Measurements from ENCODE around the gene BNIP1. TPM values are rescaled to one million over a fixed set of nuclear protein-coding genes. Genes with fewer than 3 reads are reported as not detected.

The BNIP1 gene
- total and polyA plus RNA-seq, 4 donors: 7.6 to 9.1 (median 8.5) TPM

DNA sequence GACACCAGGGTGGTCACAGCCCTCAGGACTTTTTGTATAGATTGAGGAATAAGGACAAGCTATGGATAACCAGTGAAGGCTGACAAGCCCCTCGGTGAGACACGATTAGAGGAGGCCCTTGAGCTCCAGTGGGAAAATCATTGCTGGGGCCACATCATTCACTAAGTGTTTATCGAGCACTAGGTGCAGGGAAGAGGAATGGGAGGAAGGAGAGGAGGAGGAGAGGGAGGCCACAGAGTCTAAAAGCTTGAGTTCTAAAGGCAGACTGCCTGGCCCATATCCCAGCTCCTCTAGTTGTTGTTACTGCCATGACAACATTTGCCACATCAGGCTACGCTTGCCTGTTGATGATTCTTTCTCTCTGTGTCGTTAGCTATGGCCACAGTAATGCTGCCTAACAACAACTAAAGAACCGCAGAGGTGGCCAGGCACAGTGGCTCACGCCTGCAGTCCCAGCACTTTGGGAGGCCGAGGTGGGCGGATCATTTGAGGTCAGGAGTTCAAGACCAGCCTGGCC lies 53.1 kb downstream of the BNIP1 start:
- ATAC-seq (ENCODE audit: low FRiP score): no peak
- DNase-seq: no peak
- no peaks in the 10 kb centered on the region for H3K4me1 ChIP-seq (ENCODE audit: control insufficient read depth in 1 of 2, insufficient read depth in 2 of 2, low read length in 2 of 2)
- no peaks in the 10 kb centered on the region for H3K36me3 ChIP-seq (ENCODE audit: control insufficient read depth in 1 of 2, insufficient read depth in 2 of 2, low read length in 1 of 2)
- H3K9me3 ChIP-seq (ENCODE audit: control insufficient read depth, low read length): peaks cover 8% of the 10 kb centered on the region
- 84 to 85% methylated on average over 9 of the region's 9 CpGs for WGBS, 2 donors
- no peak overlapping the region for H3K4me3 ChIP-seq (ENCODE audit: low read length in 2 of 2)
- H3K27ac ChIP-seq (ENCODE audit: low read depth in 1 of 2, low read length in 2 of 2): no peak overlapping the region
- intact Hi-C loops (cut with DNase I): no loop called here
- H3K27me3 ChIP-seq (ENCODE audit: control insufficient read depth in 1 of 2, insufficient read depth in 2 of 2, low read length in 1 of 2): peaks cover 0 to 3% of the 10 kb centered on the region in 2 donors

DNA sequence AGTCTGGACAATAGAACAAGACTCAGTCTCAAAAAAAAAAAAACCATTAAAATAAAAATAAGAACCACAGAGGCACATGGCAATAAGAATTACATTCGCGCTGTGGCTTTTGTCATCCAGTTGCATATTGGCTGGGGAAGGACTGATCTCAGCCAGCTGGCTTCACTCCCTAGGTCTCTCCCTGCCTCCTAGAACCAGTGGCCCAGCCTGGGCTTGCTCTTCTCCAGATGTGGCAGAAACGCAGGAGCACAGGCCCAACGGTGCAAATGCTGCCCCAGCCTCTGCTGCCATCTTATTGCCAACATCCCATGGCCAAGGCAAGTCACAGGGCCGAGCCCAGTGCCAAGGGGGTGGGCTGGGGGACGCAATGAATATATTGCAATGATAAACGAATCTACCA lies 53.7 kb downstream of the BNIP1 start:
- no peak for ATAC-seq (ENCODE audit: low FRiP score)
- H3K27me3 ChIP-seq (ENCODE audit: control insufficient read depth in 1 of 2, insufficient read depth in 2 of 2, low read length in 1 of 2): peaks cover 0 to 4% of the 10 kb centered on the region in 2 donors
- peaks cover 8% of the 10 kb centered on the region for H3K9me3 ChIP-seq (ENCODE audit: control insufficient read depth, low read length)
- no peaks in the 10 kb centered on the region for H3K36me3 ChIP-seq (ENCODE audit: control insufficient read depth in 1 of 2, insufficient read depth in 2 of 2, low read length in 1 of 2)
- intact Hi-C loops (cut with DNase I): no loop called here
- no peak overlapping the region for H3K27ac ChIP-seq (ENCODE audit: low read depth in 1 of 2, low read length in 2 of 2)
- H3K4me1 ChIP-seq (ENCODE audit: control insufficient read depth in 1 of 2, insufficient read depth in 2 of 2, low read length in 2 of 2): no peaks in the 10 kb centered on the region
- H3K4me3 ChIP-seq (ENCODE audit: low read length in 2 of 2): no peak overlapping the region
- WGBS, 2 donors: 35 to 39% methylated on average over 7 of the region's 7 CpGs
- no peak for DNase-seq

DNA sequence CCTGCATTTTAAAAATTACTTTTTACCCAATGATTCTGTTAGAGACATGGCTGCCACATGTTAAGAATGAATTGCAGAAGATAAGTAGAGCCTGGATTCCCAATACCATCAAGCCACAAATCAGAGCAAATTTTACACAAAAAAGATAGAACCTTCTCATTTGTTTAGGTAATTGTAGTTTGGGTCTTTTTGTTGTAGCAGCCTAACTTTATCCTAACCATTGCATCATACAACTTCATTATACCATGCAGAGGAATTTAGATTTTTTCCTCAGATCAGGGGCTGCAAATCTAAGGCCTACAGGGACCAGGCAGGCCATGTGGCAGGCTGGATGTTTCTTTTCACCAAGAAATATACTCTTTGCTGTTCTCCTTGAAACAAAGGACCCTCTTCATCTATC lies 56.0 kb downstream of the BNIP1 start:
- Histone ChIP-seq H3K9me3 (ENCODE audit: control insufficient read depth, low read length) (peaks cover 5% of the 10 kb centered on the region), H3K27me3 (ENCODE audit: control insufficient read depth in 1 of 2, insufficient read depth in 2 of 2, low read length in 1 of 2) (peaks cover 0 to 4% of the 10 kb centered on the region in 2 donors), H3K36me3 (ENCODE audit: control insufficient read depth in 1 of 2, insufficient read depth in 2 of 2, low read length in 1 of 2) (no peaks in the 10 kb centered on the region), H3K4me1 (ENCODE audit: control insufficient read depth in 1 of 2, insufficient read depth in 2 of 2, low read length in 2 of 2) (no peaks in the 10 kb centered on the region), H3K27ac (ENCODE audit: low read depth in 1 of 2, low read length in 2 of 2) (no peak overlapping the region), H3K4me3 (ENCODE audit: low read length in 2 of 2) (no peak overlapping the region)
- intact Hi-C loops (cut with DNase I): loop anchor here (5.0 to 10.0 kb wide), 2 partner anchors 218 to 486 kb away; partner anchors contain the start of gene ATP6V0E1 (in 2 of the 2)
- DNase-seq (no peak), ATAC-seq (ENCODE audit: low FRiP score) (no peak)

DNA sequence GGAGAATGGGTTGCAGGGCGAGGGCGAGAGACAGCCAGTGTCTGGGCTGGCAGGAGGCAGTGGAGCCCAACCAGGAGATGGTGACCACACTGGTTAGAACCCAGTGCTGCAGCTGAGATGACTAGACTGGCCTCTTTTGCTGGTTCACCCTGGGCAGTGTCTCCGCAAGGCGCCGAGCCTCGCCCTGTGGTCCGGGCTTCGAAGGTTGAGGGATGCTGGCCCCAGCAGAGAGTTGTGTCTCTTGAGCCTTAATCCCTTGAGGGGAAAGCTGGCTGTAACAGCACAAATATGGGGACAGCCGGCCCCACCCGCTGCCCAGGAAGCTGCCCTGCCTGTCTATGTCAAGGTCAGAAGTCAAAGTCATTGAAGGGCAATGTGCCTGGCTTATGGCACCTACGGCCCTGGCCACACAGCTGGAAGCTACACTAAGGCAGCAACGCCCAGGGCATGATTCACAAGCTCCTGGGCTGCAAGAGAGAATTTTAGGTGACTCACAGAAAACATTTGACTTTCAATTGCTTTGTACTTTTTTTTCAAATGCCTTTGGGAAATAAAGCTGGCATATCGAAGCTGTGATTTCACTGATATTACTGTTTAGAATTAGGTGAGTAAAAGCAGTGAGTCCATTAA lies 57.4 kb downstream of the BNIP1 start:
- 73 to 74% methylated on average over 13 of the region's 13 CpGs for WGBS, 2 donors
- intact Hi-C loops (cut with DNase I): loop anchor here (5.0 to 10.0 kb wide), 2 partner anchors 219 to 487 kb away; partner anchors contain the start of gene ATP6V0E1 (in 2 of the 2)
- ATAC-seq (ENCODE audit: low FRiP score) (no peak), DNase-seq (no peak)
- H3K27me3 ChIP-seq (ENCODE audit: control insufficient read depth in 1 of 2, insufficient read depth in 2 of 2, low read length in 1 of 2): peaks cover 0 to 4% of the 10 kb centered on the region in 2 donors
- H3K9me3 ChIP-seq (ENCODE audit: control insufficient read depth, low read length): peaks cover 5% of the 10 kb centered on the region
- no peaks in the 10 kb centered on the region for H3K4me1 ChIP-seq (ENCODE audit: control insufficient read depth in 1 of 2, insufficient read depth in 2 of 2, low read length in 2 of 2)
- H3K4me3 ChIP-seq (ENCODE audit: low read length in 2 of 2): no peak overlapping the region
- H3K36me3 ChIP-seq (ENCODE audit: control insufficient read depth in 1 of 2, insufficient read depth in 2 of 2, low read length in 1 of 2): no peaks in the 10 kb centered on the region
- H3K27ac ChIP-seq (ENCODE audit: low read depth in 1 of 2, low read length in 2 of 2): no peak overlapping the region

DNA sequence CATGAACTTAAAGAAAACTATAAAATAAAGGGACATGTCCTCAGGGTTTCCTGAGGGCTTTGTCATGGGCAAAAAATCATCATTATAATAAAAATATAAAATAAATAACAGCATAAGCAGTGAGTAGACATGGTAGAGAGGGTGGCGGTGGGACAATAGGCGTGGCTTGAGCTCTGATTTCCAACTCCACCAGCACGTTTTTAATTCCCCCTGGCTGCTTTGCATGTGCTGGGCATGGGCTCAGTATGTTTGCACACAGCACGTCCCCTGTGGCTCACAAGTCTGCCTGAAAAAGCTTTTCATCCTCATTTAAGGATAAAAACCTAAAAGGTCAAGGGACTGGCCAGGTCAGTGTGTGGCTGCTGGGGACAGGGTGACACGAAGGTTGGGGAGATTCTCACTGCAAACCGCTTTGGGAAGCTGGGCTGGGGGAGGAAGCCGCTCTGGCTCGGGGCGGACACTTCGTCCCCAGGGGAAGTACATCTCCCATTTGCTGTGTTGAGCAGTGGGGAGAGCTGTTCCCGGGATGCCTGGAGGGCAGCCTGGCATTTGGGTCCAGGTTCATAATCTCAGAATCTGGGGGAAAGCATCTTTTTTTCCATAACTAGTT lies 58.0 kb downstream of the BNIP1 start:
- WGBS, 2 donors: 8 to 17% methylated on average over 11 of the region's 11 CpGs
- no peak overlapping the region for H3K4me3 ChIP-seq (ENCODE audit: low read length in 2 of 2)
- H3K27me3 ChIP-seq (ENCODE audit: control insufficient read depth in 1 of 2, insufficient read depth in 2 of 2, low read length in 1 of 2): peaks cover 0 to 4% of the 10 kb centered on the region in 2 donors
- no peak for DNase-seq
- intact Hi-C loops (cut with DNase I): loop anchor here (5.0 to 10.0 kb wide), 2 partner anchors 220 to 488 kb away; partner anchors contain the start of gene ATP6V0E1 (in 2 of the 2)
- H3K27ac ChIP-seq (ENCODE audit: low read depth in 1 of 2, low read length in 2 of 2): no peak overlapping the region
- no peak for ATAC-seq (ENCODE audit: low FRiP score)
- no peaks in the 10 kb centered on the region for H3K4me1 ChIP-seq (ENCODE audit: control insufficient read depth in 1 of 2, insufficient read depth in 2 of 2, low read length in 2 of 2)
- H3K9me3 ChIP-seq (ENCODE audit: control insufficient read depth, low read length): peaks cover 5% of the 10 kb centered on the region
- H3K36me3 ChIP-seq (ENCODE audit: control insufficient read depth in 1 of 2, insufficient read depth in 2 of 2, low read length in 1 of 2): no peaks in the 10 kb centered on the region

DNA sequence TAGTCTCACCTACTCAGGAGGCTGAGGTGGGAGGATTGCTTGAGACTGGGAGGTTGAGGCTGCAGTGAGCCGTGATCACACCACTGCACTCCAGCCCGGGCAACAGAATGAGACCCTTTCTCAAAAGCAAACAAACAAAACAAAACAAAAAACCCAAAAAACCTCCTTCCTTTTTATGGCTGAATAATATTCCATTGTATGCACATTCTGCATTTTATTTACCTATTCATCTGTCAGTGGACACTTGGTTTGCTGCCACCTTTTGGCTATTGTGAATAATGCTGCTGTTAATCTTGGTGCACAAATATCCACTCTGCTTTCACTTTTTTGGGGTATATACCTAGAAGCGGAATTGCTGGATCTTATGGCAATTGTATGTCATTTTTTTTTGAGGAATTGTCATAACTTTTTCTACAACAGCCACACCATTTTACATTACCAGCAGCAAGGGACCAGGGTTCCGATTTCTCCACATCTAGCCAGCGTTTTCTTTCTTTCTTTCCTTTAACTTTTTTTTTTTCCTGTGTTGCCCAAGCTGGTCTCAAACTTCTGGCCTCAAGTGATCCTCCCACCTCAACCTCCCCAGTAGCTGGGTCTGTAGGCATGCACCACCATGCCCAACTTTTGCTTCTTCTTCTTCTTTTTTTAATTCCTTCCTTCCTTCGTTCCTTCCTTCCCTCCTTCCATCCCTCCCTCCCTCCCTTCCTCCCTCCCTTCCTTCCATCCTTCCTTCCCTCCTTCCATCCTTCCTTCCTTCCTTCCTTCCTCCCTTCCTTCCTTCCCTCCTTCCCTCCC lies 60.1 kb downstream of the BNIP1 start:
- H3K4me1 ChIP-seq (ENCODE audit: control insufficient read depth in 1 of 2, insufficient read depth in 2 of 2, low read length in 2 of 2): no peaks in the 10 kb centered on the region
- intact Hi-C loops (cut with DNase I): loop anchor here (5.0 to 10.0 kb wide), 2 partner anchors 222 to 490 kb away; partner anchors contain the start of gene ATP6V0E1 (in 2 of the 2)
- H3K36me3 ChIP-seq (ENCODE audit: control insufficient read depth in 1 of 2, insufficient read depth in 2 of 2, low read length in 1 of 2): no peaks in the 10 kb centered on the region
- 91 to 96% methylated on average over 6 of the region's 6 CpGs for WGBS, 2 donors
- H3K27me3 ChIP-seq (ENCODE audit: control insufficient read depth in 1 of 2, insufficient read depth in 2 of 2, low read length in 1 of 2): peaks cover 0 to 4% of the 10 kb centered on the region in 2 donors
- H3K27ac ChIP-seq (ENCODE audit: low read depth in 1 of 2, low read length in 2 of 2): no peak overlapping the region
- peaks cover 3% of the 10 kb centered on the region for H3K9me3 ChIP-seq (ENCODE audit: control insufficient read depth, low read length)
- ATAC-seq (ENCODE audit: low FRiP score) (no peak), DNase-seq (no peak)
- no peak overlapping the region for H3K4me3 ChIP-seq (ENCODE audit: low read length in 2 of 2)

DNA sequence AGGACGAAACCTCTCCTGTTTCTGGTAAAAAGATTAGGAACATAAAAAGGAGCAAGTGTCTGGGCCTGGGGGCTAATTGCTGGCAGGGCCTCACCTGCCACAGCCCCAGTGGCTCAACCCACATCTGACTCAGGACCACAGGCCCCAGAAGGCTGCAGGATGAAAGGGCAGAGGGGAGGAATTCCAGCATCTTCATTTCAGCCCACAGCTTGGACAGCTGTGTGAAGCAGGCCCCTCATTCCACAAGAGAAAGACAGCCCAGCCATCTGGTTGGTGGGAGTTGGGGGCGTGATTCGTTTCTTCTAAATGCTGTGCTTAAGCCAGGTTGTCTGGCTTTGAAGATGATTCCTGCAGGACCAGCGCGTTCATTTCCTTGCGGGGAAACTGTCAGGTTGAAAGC lies 61.6 kb downstream of the BNIP1 start:
- ATAC-seq (ENCODE audit: low FRiP score): no peak
- no peak overlapping the region for H3K4me3 ChIP-seq (ENCODE audit: low read length in 2 of 2)
- no peak for DNase-seq
- H3K9me3 ChIP-seq (ENCODE audit: control insufficient read depth, low read length): no peaks in the 10 kb centered on the region
- no peaks in the 10 kb centered on the region for H3K36me3 ChIP-seq (ENCODE audit: control insufficient read depth in 1 of 2, insufficient read depth in 2 of 2, low read length in 1 of 2)
- intact Hi-C loops (cut with DNase I): loop anchor here in 1 of 2 donors (10.0 kb wide), 1 partner anchor 491 kb away; no protein-coding TSS in a partner anchor
- H3K4me1 ChIP-seq (ENCODE audit: control insufficient read depth in 1 of 2, insufficient read depth in 2 of 2, low read length in 2 of 2): no peaks in the 10 kb centered on the region
- H3K27me3 ChIP-seq (ENCODE audit: control insufficient read depth in 1 of 2, insufficient read depth in 2 of 2, low read length in 1 of 2): peaks cover 0 to 1% of the 10 kb centered on the region in 2 donors
- 69 to 81% methylated on average over 6 of the region's 6 CpGs for WGBS, 2 donors
- H3K27ac ChIP-seq (ENCODE audit: low read depth in 1 of 2, low read length in 2 of 2): no peak overlapping the region

DNA sequence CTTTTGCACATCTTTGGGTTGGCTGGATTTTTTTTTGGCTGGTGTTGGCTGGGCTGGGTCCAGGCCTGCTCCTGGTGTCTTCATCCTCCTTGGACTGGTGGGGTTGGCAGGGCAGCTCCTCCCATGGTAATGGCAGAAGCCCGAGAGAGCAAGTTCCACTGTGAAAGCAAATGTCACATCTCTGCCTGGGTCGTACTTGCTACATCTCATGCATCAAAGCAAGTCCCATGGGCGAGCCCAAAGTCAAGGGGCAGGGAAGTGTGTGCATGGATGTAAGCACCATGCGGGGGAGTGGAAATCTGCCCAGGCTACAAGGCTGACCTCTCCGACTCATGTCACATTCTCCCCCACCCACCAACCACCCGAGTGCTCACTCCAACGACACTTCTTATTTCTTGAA lies 64.0 kb downstream of the BNIP1 start:
- intact Hi-C loops (cut with DNase I): loop anchor here in 1 of 2 donors (10.0 kb wide), 1 partner anchor 493 kb away; no protein-coding TSS in a partner anchor
- DNase-seq: no peak
- WGBS, 2 donors: 83 to 86% methylated on average over 7 of the region's 7 CpGs
- H3K27ac ChIP-seq (ENCODE audit: low read depth in 1 of 2, low read length in 2 of 2): no peak overlapping the region
- no peak overlapping the region for H3K4me3 ChIP-seq (ENCODE audit: low read length in 2 of 2)
- no peaks in the 10 kb centered on the region for H3K9me3 ChIP-seq (ENCODE audit: control insufficient read depth, low read length)
- ATAC-seq (ENCODE audit: low FRiP score): no peak
- H3K4me1 ChIP-seq (ENCODE audit: control insufficient read depth in 1 of 2, insufficient read depth in 2 of 2, low read length in 2 of 2): no peaks in the 10 kb centered on the region
- no peaks in the 10 kb centered on the region for H3K27me3 ChIP-seq (ENCODE audit: control insufficient read depth in 1 of 2, insufficient read depth in 2 of 2, low read length in 1 of 2)
- no peaks in the 10 kb centered on the region for H3K36me3 ChIP-seq (ENCODE audit: control insufficient read depth in 1 of 2, insufficient read depth in 2 of 2, low read length in 1 of 2)

Data from aorta (tissue), 5 donors.